SK-N-MC (cell line): ENCODE measurements around the gene RIN2.

ENCODE experiments used
- DNase-seq: peaks from one replicate; pipeline ENCODE4 v3.0.0-alpha.2; 2011; ENCODE audit warnings: low read depth, low spot score
- H3K27ac ChIP-seq: fragments of 200-600 bp; sonication (generic); 2 replicates; pipeline ENCODE4 v1.5.1; 2016; ENCODE audit warnings: mixed run types
- H3K36me3 ChIP-seq: fragments of 200-600 bp; sonication (generic); 2 replicates; pipeline ENCODE4 v1.6.1; 2017; ENCODE audit warnings: antibody characterized with exemption, low read length, mixed read lengths; ENCODE audit not compliant: insufficient read depth
- H3K4me3 ChIP-seq: fragments of 200-600 bp; sonication (generic); 2 replicates; pipeline ENCODE4 v1.5.1; 2016
- H3K9ac ChIP-seq: fragments of 200-600 bp; sonication (generic); 2 replicates; pipeline ENCODE4 v1.8.0; 2017; ENCODE audit warnings: mixed run types, mixed read lengths; ENCODE audit not compliant: insufficient read length
- H3K9me3 ChIP-seq: fragments of 200-600 bp; sonication (generic); 2 replicates; pipeline ENCODE4 v1.6.1; 2017; ENCODE audit warnings: low read depth, mild to moderate bottlenecking, antibody characterized with exemption, low read length, moderate library complexity, mixed read lengths
- EZH2 ChIP-seq: fragments of 200-600 bp; sonication (generic); IDR thresholded peaks from one replicate; pipeline ENCODE4 v1.6.1; 2017; ENCODE audit warnings: antibody characterized with exemption
- FOXP2 ChIP-seq: optimal IDR thresholded peaks from 2 replicates; pipeline ENCODE3; 2011; ENCODE audit warnings: mild to moderate bottlenecking, moderate library complexity; ENCODE audit not compliant: insufficient read depth; ENCODE audit errors: extremely low read length, control extremely low read depth
- POLR2AphosphoS5 ChIP-seq: IDR thresholded peaks from 2 replicates; pipeline ENCODE4 v1.6.1; 2012; ENCODE audit warnings: mild to moderate bottlenecking, low read depth, low read length, borderline replicate concordance

RIN2 gene

GRCh38 chr20:19765913-19766312, 7.9 kb downstream of the RIN2 start:
- no peaks in the 10 kb centered on the region for H3K36me3 ChIP-seq
- H3K9ac ChIP-seq, result no peak overlapping the region
- no peak overlapping the region for H3K27ac ChIP-seq
- no peak for DNase-seq
- no peak overlapping the region for H3K4me3 ChIP-seq
- TF ChIP-seq POLR2AphosphoS5, result no peak
- no peak for TF ChIP-seq FOXP2
- no peak for TF ChIP-seq EZH2
- no peaks in the 10 kb centered on the region for H3K9me3 ChIP-seq

- no peak for DNase-seq
- Histone ChIP-seq H3K4me3 (no peak overlapping the region), H3K27ac (no peak overlapping the region), H3K9me3 (no peaks in the 10 kb centered on the region), H3K36me3 (no peaks in the 10 kb centered on the region), H3K9ac (no peak overlapping the region)
- TF ChIP-seq POLR2AphosphoS5, result no peak
- TF ChIP-seq FOXP2, result no peak
- TF ChIP-seq EZH2, result no peak
Measured at GRCh38 chr20:19767070-19767469, 9.0 kb downstream of the RIN2 start.

GRCh38 chr20:19768325-19768842, 10.3 kb downstream of the RIN2 start:
- Histone ChIP-seq H3K9me3 (no peaks in the 10 kb centered on the region), H3K36me3 (no peaks in the 10 kb centered on the region), H3K9ac (no peak overlapping the region), H3K27ac (no peak overlapping the region), H3K4me3 (no peak overlapping the region)
- no peak for DNase-seq
- TF ChIP-seq POLR2AphosphoS5 (no peak), FOXP2 (no peak), EZH2 (no peak)

GRCh38 chr20:19769507-19769906, 11.4 kb downstream of the RIN2 start:
- no peak for DNase-seq
- no peak for TF ChIP-seq EZH2
- TF ChIP-seq FOXP2, result no peak
- TF ChIP-seq POLR2AphosphoS5, result no peak
- Histone ChIP-seq H3K27ac (no peak overlapping the region), H3K36me3 (no peaks in the 10 kb centered on the region), H3K9ac (no peak overlapping the region), H3K4me3 (no peak overlapping the region), H3K9me3 (no peaks in the 10 kb centered on the region)

GRCh38 chr20:19770375-19770774, 12.3 kb downstream of the RIN2 start:
- H3K9ac ChIP-seq, result no peak overlapping the region
- no peak for TF ChIP-seq EZH2
- no peak for TF ChIP-seq POLR2AphosphoS5
- no peak for TF ChIP-seq FOXP2
- no peaks in the 10 kb centered on the region for H3K9me3 ChIP-seq
- no peaks in the 10 kb centered on the region for H3K36me3 ChIP-seq
- no peak overlapping the region for H3K4me3 ChIP-seq
- H3K27ac ChIP-seq, result no peak overlapping the region
- no peak for DNase-seq

- DNase-seq, result no peak
- TF ChIP-seq POLR2AphosphoS5 (no peak), FOXP2 (no peak), EZH2 (no peak)
- Histone ChIP-seq H3K36me3 (no peaks in the 10 kb centered on the region), H3K27ac (no peak overlapping the region), H3K9ac (no peak overlapping the region), H3K9me3 (no peaks in the 10 kb centered on the region), H3K4me3 (no peak overlapping the region)
Measured at GRCh38 chr20:19771031-19771430, 13.0 kb downstream of the RIN2 start.

GRCh38 chr20:19773471-19773870, 15.4 kb downstream of the RIN2 start:
- no peak overlapping the region for H3K4me3 ChIP-seq
- no peak for DNase-seq
- H3K9ac ChIP-seq, result no peak overlapping the region
- TF ChIP-seq EZH2, result no peak
- no peak for TF ChIP-seq FOXP2
- TF ChIP-seq POLR2AphosphoS5, result no peak
- H3K36me3 ChIP-seq, result no peaks in the 10 kb centered on the region
- no peak overlapping the region for H3K27ac ChIP-seq
- H3K9me3 ChIP-seq, result no peaks in the 10 kb centered on the region

GRCh38 chr20:19774135-19774933, 16.3 kb downstream of the RIN2 start:
- H3K9me3 ChIP-seq, result no peaks in the 10 kb centered on the region
- H3K4me3 ChIP-seq, result no peak overlapping the region
- no peaks in the 10 kb centered on the region for H3K36me3 ChIP-seq
- DNase-seq, result no peak
- H3K27ac ChIP-seq, result no peak overlapping the region
- no peak overlapping the region for H3K9ac ChIP-seq
- TF ChIP-seq EZH2, result no peak
- no peak for TF ChIP-seq POLR2AphosphoS5
- TF ChIP-seq FOXP2, result no peak
